Immature natural killer cell (primary cell): ENCODE results near the gene HBS1L. TPM values are rescaled to one million over a fixed set of nuclear protein-coding genes. Genes with fewer than 3 reads are reported as not detected.

Experiments used
- DNase-seq, 3 donors: peaks; one replicate each; pipeline ENCODE4 v3.0.0; 2022; ENCODE audit warnings: mixed read lengths in 1 of 3
- H3K27ac Mint-ChIP-seq, 6 donors: one replicate each; pipeline ENCODE4 v1.8.0; 2020; ENCODE audit warnings: mixed read lengths in 6 of 6, mild to moderate bottlenecking in 5 of 6, inconsistent platforms in 4 of 6, moderate library complexity in 3 of 6
- H3K27me3 Mint-ChIP-seq, 3 donors: one replicate each; pipeline ENCODE4 v1.8.0; 2020 to 2021; ENCODE audit warnings: low read depth in 3 of 3, mild to moderate bottlenecking in 3 of 3, mixed read lengths in 3 of 3, moderate library complexity in 3 of 3, inconsistent platforms in 1 of 3
- H3K36me3 Mint-ChIP-seq, 3 donors: one replicate each; pipeline ENCODE4 v1.8.0; 2020; ENCODE audit warnings: mixed read lengths in 3 of 3, inconsistent platforms in 2 of 3, mild to moderate bottlenecking in 2 of 3
- H3K4me1 Mint-ChIP-seq, 2 donors: one replicate each; pipeline ENCODE4 v1.8.0; 2020; ENCODE audit warnings: inconsistent platforms in 2 of 2, mild to moderate bottlenecking in 2 of 2, mixed read lengths in 2 of 2, moderate library complexity in 1 of 2
- H3K4me3 Mint-ChIP-seq, 5 donors: one replicate each; pipeline ENCODE4 v1.8.0; 2020; ENCODE audit warnings: mild to moderate bottlenecking in 5 of 5, mixed read lengths in 5 of 5, inconsistent platforms in 3 of 5, moderate library complexity in 3 of 5
- H3K9me3 Mint-ChIP-seq, 6 donors: one replicate each; pipeline ENCODE4 v1.8.0; 2020; ENCODE audit warnings: mild to moderate bottlenecking in 6 of 6, mixed read lengths in 6 of 6, inconsistent platforms in 4 of 6, moderate library complexity in 3 of 6
- polyA plus RNA-seq, 3 donors: library from polyadenylated mRNA; unstranded; fragments of 300-500 nt; fragmentation: Illumina TruSeq; gene quantifications; one replicate each; pipeline ENCODE4 v1.2.3, GENCODE V29; 2021

The HBS1L gene
- 10 to 100 TPM; 29.0 to 38.7 (median 32.4) TPM for polyA plus RNA-seq

DNA sequence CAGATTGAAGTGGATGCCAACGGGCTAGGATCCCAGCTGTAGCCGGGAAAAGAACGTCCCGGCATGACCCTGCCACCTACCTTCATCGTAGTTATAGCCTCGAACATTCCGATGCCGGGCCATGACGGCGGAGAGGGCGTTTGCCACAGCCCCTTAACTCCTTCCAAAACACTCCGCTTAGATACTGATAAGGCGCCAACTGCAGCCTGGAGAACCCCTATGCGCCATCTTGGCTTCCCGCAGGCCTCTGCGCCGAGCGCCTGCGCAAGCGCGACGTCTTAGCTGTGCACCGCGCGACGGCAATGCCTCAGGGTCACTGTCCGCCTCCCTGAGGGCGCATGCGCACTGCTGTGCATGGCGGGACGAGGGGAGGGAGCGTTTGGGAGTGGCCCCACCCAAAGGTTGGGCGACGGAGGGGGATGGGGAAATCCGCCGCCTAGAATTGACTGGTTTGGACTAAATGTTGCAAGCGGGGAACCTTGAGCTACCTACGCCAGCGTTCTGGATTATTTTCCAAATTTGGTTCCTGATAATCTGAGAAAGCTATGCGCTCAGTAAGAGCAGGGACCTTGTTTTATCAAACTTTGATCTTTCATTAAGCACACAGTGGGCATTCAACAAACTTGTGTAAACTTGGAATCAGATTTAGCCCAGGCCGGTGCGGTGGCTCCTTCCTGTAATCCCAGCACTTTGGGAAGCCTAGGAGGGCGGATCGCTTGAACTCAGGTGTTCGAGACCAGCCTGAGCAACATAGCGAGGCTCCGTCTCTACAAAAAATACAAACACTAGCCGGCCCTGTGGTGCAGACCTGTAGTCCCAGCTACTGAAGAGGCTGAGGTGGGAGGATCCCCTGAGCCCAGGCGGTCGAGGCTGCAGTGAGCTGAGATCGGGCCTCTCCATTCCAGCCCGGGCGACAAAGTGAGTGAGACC is at the start of gene HBS1L:
HBS1L (minus strand) TSS at position 254 of the 930 bp plus-strand sequence; CDS start at position 123, 131 bp downstream.
- Mint-ChIP-seq H3K36me3 (peaks cover 0 to 1% (median 0%) of the 10 kb centered on the region in 3 donors), H3K27ac (peak within 1 kb of the TSS; percentile 93 to 99 (median 96)), H3K27me3 (peaks cover 8 to 13% (median 9%) of the 10 kb centered on the region in 3 donors), H3K4me1 (peaks cover 36 to 49% of the 10 kb centered on the region in 2 donors), H3K9me3 (no peaks in the 10 kb centered on the region), H3K4me3 (peak within 1 kb of the TSS; percentile 94 to 99 (median 96))
- peak; percentile 94 to 96 (median 95) for DNase-seq

DNA sequence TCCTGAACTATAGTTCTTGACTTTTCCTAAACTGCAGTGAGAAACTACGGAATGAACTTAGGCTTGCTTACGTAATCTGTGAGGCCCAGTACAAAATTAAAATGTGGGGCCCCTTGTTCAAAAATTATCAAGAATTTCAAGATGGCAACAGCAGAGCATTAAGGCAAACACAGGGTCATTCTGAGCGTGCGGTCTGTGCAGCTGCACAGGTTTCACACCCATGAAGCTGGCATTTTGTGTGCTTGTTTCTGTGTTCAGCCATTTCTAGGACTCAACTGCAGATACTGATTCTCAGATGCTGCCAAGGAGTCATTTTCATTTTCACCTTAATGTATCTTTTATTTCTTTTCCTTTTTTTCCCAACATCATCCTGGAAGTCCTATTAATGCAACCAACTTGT is 49.6 kb upstream of the HBS1L start:
- Mint-ChIP-seq H3K36me3 (no peaks in the 10 kb centered on the region), H3K4me1 (peaks cover 6 to 9% of the 10 kb centered on the region in 2 donors), H3K27me3 (peaks cover 0 to 4% (median 0%) of the 10 kb centered on the region in 3 donors), H3K27ac (no peak overlapping the region), H3K4me3 (no peak overlapping the region), H3K9me3 (peaks cover 0 to 2% (median 0%) of the 10 kb centered on the region in 6 donors)
- no peak for DNase-seq

GRCh38 chr6:135102191-135102590 is 47.6 kb upstream of the HBS1L start:
- Mint-ChIP-seq H3K9me3 (peaks cover 0 to 2% (median 0%) of the 10 kb centered on the region in 6 donors), H3K36me3 (no peaks in the 10 kb centered on the region), H3K4me3 (no peak overlapping the region), H3K4me1 (peaks cover 6 to 9% of the 10 kb centered on the region in 2 donors), H3K27ac (no peak overlapping the region), H3K27me3 (peaks cover 0 to 4% (median 0%) of the 10 kb centered on the region in 3 donors)
- no peak for DNase-seq

- H3K36me3 Mint-ChIP-seq, result no peaks in the 10 kb centered on the region
- H3K27ac Mint-ChIP-seq, result no peak overlapping the region
- no peaks in the 10 kb centered on the region for H3K9me3 Mint-ChIP-seq
- no peaks in the 10 kb centered on the region for H3K27me3 Mint-ChIP-seq
- peaks cover 6 to 13% of the 10 kb centered on the region in 2 donors for H3K4me1 Mint-ChIP-seq
- no peak overlapping the region for H3K4me3 Mint-ChIP-seq
- no peak for DNase-seq
Observed at GRCh38 chr6:135097172-135097571, 42.5 kb upstream of the HBS1L start.

GRCh38 chr6:135096403-135097130 is 41.9 kb upstream of the HBS1L start:
- peaks cover 6 to 13% of the 10 kb centered on the region in 2 donors for H3K4me1 Mint-ChIP-seq
- no peaks in the 10 kb centered on the region for H3K9me3 Mint-ChIP-seq
- DNase-seq, result no peak
- no peaks in the 10 kb centered on the region for H3K36me3 Mint-ChIP-seq
- no peak overlapping the region for H3K4me3 Mint-ChIP-seq
- no peak overlapping the region for H3K27ac Mint-ChIP-seq
- no peaks in the 10 kb centered on the region for H3K27me3 Mint-ChIP-seq

DNA sequence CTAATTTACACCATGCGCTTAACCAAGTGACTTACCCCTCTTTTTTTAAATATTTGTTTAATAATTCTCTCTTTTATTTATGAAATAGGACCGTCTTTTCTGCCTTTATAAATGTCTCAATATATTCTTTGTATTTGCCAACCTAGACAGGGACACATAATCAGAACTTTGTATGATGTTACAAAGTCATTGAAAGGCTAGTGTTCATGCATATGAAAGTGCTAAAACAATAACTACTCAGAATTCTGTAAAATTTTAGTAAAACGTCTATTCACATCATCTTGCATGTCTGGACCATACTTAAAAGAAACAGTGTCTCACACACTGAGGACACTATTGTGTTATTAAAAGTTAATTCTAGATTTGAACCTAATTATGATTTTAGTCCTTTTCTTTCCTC is 41.1 kb upstream of the HBS1L start:
- H3K27me3 Mint-ChIP-seq, result peaks cover 0 to 1% (median 0%) of the 10 kb centered on the region in 3 donors
- no peak for DNase-seq
- H3K27ac Mint-ChIP-seq, result no peak overlapping the region
- H3K4me1 Mint-ChIP-seq, result peaks cover 6 to 13% of the 10 kb centered on the region in 2 donors
- H3K4me3 Mint-ChIP-seq, result no peak overlapping the region
- no peaks in the 10 kb centered on the region for H3K36me3 Mint-ChIP-seq
- H3K9me3 Mint-ChIP-seq, result no peaks in the 10 kb centered on the region

- Mint-ChIP-seq H3K4me1 (peaks cover 6 to 13% of the 10 kb centered on the region in 2 donors), H3K27ac (peak overlapping the region in 1 of 6 donors; percentile 36), H3K4me3 (no peak overlapping the region), H3K9me3 (no peaks in the 10 kb centered on the region), H3K27me3 (peaks cover 0 to 2% (median 0%) of the 10 kb centered on the region in 3 donors), H3K36me3 (no peaks in the 10 kb centered on the region)
- no peak for DNase-seq
Observed at GRCh38 chr6:135094403-135094821, 39.8 kb upstream of the HBS1L start.

DNA sequence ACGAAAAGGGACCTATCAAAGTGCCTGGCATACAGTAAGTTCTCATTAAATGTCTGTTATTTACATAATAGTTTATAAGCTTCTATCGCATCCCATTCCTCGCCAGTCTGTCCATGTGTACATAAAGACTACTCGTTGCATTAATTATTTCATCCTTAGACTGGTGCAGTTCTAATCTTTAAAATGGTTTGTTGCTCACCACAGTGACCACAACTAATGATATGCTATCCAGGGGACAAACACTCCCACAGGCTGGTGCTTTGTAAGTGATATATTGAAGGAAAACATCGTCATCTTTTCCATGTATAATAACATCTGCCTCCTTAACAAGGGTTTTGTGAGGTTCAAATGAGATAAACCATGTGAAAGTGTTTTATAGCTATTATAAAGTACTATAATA is 39.0 kb upstream of the HBS1L start:
- Mint-ChIP-seq H3K4me1 (peaks cover 6 to 19% of the 10 kb centered on the region in 2 donors), H3K27ac (no peak overlapping the region), H3K4me3 (no peak overlapping the region), H3K9me3 (no peaks in the 10 kb centered on the region), H3K36me3 (no peaks in the 10 kb centered on the region), H3K27me3 (peaks cover 0 to 2% (median 0%) of the 10 kb centered on the region in 3 donors)
- no peak for DNase-seq

GRCh38 chr6:135092724-135093123 is 38.1 kb upstream of the HBS1L start:
- Mint-ChIP-seq H3K4me3 (no peak overlapping the region), H3K27ac (no peak overlapping the region), H3K27me3 (peaks cover 0 to 3% (median 0%) of the 10 kb centered on the region in 3 donors), H3K36me3 (no peaks in the 10 kb centered on the region), H3K4me1 (peaks cover 12 to 28% of the 10 kb centered on the region in 2 donors), H3K9me3 (no peaks in the 10 kb centered on the region)
- DNase-seq, result no peak

GRCh38 chr6:135090819-135091218 is 36.2 kb upstream of the HBS1L start:
- peaks cover 21 to 47% of the 10 kb centered on the region in 2 donors for H3K4me1 Mint-ChIP-seq
- no peak overlapping the region for H3K27ac Mint-ChIP-seq
- H3K4me3 Mint-ChIP-seq, result no peak overlapping the region
- H3K27me3 Mint-ChIP-seq, result peaks cover 0 to 9% (median 6%) of the 10 kb centered on the region in 3 donors
- no peak for DNase-seq
- H3K36me3 Mint-ChIP-seq, result no peaks in the 10 kb centered on the region
- no peaks in the 10 kb centered on the region for H3K9me3 Mint-ChIP-seq

DNA sequence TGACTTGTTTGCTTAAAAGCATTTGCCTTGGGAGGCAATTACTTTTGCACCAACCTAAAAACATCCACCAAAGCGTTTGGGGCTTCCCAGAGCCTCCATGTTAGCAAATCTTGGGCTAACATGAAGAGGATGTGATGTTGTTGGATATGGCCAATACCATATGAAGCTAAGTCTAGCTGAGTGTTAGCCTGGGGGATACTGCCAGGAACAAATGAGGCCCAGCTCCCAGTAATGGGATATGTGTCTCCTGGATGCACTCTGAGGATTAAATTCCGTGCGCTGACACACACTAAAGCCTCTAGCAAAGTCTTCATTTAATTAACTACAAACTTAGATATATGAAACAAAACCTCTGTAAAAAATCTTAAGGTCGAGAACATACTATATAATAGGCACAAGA is 35.3 kb upstream of the HBS1L start:
- Mint-ChIP-seq H3K27ac (no peak overlapping the region), H3K27me3 (peaks cover 0 to 9% (median 7%) of the 10 kb centered on the region in 3 donors)

GRCh38 chr6:135088818-135089809 is 34.5 kb upstream of the HBS1L start:
- Mint-ChIP-seq H3K27ac (peak overlapping the region in 2 of 6 donors; percentile 14 to 21), H3K4me1 (peaks cover 17 to 41% of the 10 kb centered on the region in 2 donors), H3K36me3 (no peaks in the 10 kb centered on the region), H3K4me3 (peak overlapping the region; percentile 10 to 62 (median 18)), H3K27me3 (peaks cover 0 to 9% (median 7%) of the 10 kb centered on the region in 3 donors), H3K9me3 (no peaks in the 10 kb centered on the region)
- DNase-seq, result peak in 2 of 3 donors; percentile 14 to 34

More for the DNA sequence above, 35.3 kb upstream of the HBS1L start:
- no peak for DNase-seq
- Mint-ChIP-seq H3K4me1 (peaks cover 21 to 49% of the 10 kb centered on the region in 2 donors), H3K36me3 (no peaks in the 10 kb centered on the region), H3K9me3 (no peaks in the 10 kb centered on the region), H3K4me3 (no peak overlapping the region)

DNA sequence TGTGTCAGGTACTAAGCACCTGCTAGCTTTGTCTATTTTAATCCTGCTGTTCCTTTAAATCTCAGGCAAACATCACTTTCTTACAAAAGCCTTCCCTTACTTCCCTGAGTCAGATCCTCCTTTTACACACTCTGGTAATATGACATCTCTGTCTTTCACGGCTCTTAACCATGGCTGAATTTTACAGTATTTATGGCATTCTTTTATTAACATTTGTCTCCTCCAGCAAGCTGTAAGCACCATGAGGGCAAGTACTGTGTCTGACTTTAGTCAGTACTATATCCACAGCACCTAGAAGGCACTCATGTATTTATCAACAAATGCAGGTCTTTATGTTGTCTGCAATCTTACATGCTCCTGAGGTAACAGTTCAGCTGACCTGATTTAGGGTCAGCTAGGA is 33.7 kb upstream of the HBS1L start:
- Mint-ChIP-seq H3K4me3 (peak overlapping the region; percentile 5 to 73 (median 62)), H3K4me1 (peaks cover 15 to 37% of the 10 kb centered on the region in 2 donors), H3K27me3 (peaks cover 0 to 9% (median 7%) of the 10 kb centered on the region in 3 donors), H3K27ac (peak overlapping the region in 4 of 6 donors; percentile 5 to 63 (median 44)), H3K36me3 (no peaks in the 10 kb centered on the region), H3K9me3 (no peaks in the 10 kb centered on the region)
- no peak for DNase-seq
